Esophagus muscularis mucosa (tissue), 4 donors: ENCODE results near the gene GJC1.

Experiments used
- EP300 ChIP-seq: sonication (generic); formaldehyde crosslinking; IDR thresholded peaks from one replicate; pipeline ENCODE4 v1.6.1; 2017; ENCODE audit warnings: antibody characterized with exemption
- POLR2A ChIP-seq: fragments of 450-650 bp; IDR thresholded peaks from one replicate; pipeline ENCODE4 v1.6.1; 2017; ENCODE audit warnings: antibody characterized with exemption, moderate library complexity, mild to moderate bottlenecking, low read depth
- TF ChIP-seq, protein P1 (sequence below), 3 experiments: fragments of 200-600 bp in 2 of 3; fragments of 450-650 bp in 1 of 3; sonication (generic) in 2 of 3; IDR thresholded peaks; one replicate each; pipeline ENCODE4 v1.5.1; 2017 to 2019; ENCODE audit warnings: antibody characterized with exemption in 3 of 3, mild to moderate bottlenecking in 2 of 3, moderate library complexity in 1 of 3

DNA sequence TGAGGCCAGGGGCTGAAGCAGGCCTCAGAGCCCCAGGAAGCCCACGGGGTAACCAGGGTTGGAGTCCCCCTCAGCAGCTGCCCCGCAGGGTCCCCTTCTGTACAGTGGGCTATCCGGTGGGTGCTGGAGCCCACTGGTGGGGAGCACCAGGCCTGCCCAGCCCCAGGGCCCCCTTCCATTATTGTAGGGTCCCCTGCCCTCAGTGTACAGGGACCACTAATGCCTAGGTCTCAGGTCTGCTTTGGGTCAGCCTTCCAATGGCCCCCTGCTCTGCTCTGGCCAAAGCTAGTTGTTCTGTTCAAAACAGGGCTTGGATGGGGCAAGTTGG, 70.2 kb downstream of the GJC1 start:
- TF ChIP-seq, protein P1, sequence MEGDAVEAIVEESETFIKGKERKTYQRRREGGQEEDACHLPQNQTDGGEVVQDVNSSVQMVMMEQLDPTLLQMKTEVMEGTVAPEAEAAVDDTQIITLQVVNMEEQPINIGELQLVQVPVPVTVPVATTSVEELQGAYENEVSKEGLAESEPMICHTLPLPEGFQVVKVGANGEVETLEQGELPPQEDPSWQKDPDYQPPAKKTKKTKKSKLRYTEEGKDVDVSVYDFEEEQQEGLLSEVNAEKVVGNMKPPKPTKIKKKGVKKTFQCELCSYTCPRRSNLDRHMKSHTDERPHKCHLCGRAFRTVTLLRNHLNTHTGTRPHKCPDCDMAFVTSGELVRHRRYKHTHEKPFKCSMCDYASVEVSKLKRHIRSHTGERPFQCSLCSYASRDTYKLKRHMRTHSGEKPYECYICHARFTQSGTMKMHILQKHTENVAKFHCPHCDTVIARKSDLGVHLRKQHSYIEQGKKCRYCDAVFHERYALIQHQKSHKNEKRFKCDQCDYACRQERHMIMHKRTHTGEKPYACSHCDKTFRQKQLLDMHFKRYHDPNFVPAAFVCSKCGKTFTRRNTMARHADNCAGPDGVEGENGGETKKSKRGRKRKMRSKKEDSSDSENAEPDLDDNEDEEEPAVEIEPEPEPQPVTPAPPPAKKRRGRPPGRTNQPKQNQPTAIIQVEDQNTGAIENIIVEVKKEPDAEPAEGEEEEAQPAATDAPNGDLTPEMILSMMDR (IDR thresholded peaks at IDR 0.05): no peak
- TF ChIP-seq POLR2A (no peak), EP300 (no peak)
